ENCODE data around the gene CPS1.
A peak's percentile ranks its signal among the peaks of the same experiment; 100 is the strongest.

The CPS1 gene

DNA sequence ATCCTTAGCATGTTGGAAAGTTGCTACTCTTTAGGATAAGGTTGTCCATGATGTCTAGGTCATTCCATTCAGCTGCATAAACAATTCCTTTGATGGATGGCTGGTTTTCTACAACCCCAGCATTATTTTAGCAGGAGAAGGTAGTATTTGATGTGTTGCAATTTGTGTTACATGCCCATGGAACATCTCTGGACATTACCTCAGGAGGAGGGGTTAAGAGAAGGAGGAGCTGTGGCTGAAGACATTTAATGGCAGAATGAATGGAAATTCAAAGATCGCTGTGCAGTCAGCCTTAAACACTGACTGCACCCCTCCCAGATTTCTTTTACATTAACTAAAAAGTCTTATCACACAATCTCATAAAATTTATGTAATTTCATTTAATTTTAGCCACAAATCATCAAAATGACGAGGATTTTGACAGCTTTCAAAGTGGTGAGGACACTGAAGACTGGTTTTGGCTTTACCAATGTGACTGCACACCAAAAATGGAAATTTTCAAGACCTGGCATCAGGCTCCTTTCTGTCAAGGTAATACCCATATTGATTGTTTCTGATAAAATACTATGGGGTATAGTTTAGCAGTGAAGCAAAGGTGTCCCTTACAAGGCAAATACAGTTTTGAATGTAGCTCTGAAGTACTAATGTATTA lies at the start of gene CPS1:
Gene CPS1 (plus strand): TSS at position 271 of the 652 bp plus-strand sequence. CDS start 135 bp downstream, at position 406.
- Mint-ChIP-seq H3K36me3 (ENCODE audit: low read depth) (no peaks in the 10 kb centered on the region), H3K27ac (peak within 1 kb of the TSS; percentile 87 to 92 (median 92)), H3K4me3 (peak within 1 kb of the TSS in 2 of 3 experiments; percentile 9 to 16), H3K9me3 (no peaks in the 10 kb centered on the region), H3K27me3 (ENCODE audit: low read depth) (peaks cover 3% of the 10 kb centered on the region), H3K4me1 (peaks cover 15% of the 10 kb centered on the region)
- TF ChIP-seq, protein P1, sequence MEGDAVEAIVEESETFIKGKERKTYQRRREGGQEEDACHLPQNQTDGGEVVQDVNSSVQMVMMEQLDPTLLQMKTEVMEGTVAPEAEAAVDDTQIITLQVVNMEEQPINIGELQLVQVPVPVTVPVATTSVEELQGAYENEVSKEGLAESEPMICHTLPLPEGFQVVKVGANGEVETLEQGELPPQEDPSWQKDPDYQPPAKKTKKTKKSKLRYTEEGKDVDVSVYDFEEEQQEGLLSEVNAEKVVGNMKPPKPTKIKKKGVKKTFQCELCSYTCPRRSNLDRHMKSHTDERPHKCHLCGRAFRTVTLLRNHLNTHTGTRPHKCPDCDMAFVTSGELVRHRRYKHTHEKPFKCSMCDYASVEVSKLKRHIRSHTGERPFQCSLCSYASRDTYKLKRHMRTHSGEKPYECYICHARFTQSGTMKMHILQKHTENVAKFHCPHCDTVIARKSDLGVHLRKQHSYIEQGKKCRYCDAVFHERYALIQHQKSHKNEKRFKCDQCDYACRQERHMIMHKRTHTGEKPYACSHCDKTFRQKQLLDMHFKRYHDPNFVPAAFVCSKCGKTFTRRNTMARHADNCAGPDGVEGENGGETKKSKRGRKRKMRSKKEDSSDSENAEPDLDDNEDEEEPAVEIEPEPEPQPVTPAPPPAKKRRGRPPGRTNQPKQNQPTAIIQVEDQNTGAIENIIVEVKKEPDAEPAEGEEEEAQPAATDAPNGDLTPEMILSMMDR (IDR thresholded peaks at IDR 0.05; ENCODE audit: unreplicated experiment in 3 of 3), result no peak

DNA sequence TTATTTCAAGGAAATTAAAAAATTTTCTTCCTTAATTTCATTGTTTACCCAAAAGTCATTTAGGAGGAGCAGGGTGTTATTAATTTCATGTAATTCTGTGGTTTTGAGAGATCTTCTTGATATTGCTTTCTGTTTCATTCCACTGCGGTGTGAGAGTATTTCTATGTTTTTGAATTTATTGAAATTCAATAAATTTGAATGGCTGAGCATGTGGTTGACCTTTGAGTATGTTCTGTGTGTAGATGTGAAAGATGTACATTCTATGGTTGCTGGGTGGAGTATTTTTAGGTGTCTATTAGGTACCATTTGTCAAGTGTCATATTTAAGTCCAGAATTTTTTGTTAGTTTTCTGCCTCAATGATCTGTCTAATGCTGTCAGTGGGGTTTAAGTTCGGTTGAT lies 40.5 kb upstream of the CPS1 start:
- H3K27me3 Mint-ChIP-seq (ENCODE audit: low read depth), result no peaks in the 10 kb centered on the region

DNA sequence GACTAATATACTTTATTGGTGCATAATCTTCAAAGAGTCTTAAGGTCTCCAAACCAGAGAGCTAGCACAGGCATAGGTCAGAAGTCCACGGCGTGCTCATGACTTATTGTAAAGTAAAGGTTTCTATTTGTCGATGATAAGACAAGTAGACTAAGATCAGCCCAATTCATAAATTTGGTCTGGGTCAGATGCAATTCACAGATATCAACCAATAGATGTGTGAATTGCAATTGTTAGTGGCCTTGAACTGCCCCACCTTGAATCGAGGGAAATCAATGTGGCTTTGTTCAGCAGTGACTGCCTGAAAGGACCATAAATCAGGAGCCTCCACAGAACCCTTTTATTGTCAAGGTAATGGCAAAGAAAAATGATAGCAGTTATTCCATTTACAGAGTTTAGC lies 39.1 kb upstream of the CPS1 start:
- H3K4me1 Mint-ChIP-seq, result no peaks in the 10 kb centered on the region
- TF ChIP-seq, protein P1 (IDR thresholded peaks at IDR 0.05; ENCODE audit: unreplicated experiment in 3 of 3), result no peak
- peaks cover 4% of the 10 kb centered on the region for H3K36me3 Mint-ChIP-seq (ENCODE audit: low read depth)
- no peaks in the 10 kb centered on the region for H3K27me3 Mint-ChIP-seq (ENCODE audit: low read depth)
- H3K27ac Mint-ChIP-seq, result no peak overlapping the region
- H3K9me3 Mint-ChIP-seq, result peaks cover 31% of the 10 kb centered on the region
- no peak overlapping the region for H3K4me3 Mint-ChIP-seq

More for the DNA sequence above, 40.5 kb upstream of the CPS1 start:
- Mint-ChIP-seq H3K27ac (no peak overlapping the region), H3K4me3 (no peak overlapping the region), H3K36me3 (ENCODE audit: low read depth) (peaks cover 4% of the 10 kb centered on the region), H3K4me1 (no peaks in the 10 kb centered on the region), H3K9me3 (peaks cover 34% of the 10 kb centered on the region)
- TF ChIP-seq, protein P1 (IDR thresholded peaks at IDR 0.05; ENCODE audit: unreplicated experiment in 3 of 3), result no peak

DNA sequence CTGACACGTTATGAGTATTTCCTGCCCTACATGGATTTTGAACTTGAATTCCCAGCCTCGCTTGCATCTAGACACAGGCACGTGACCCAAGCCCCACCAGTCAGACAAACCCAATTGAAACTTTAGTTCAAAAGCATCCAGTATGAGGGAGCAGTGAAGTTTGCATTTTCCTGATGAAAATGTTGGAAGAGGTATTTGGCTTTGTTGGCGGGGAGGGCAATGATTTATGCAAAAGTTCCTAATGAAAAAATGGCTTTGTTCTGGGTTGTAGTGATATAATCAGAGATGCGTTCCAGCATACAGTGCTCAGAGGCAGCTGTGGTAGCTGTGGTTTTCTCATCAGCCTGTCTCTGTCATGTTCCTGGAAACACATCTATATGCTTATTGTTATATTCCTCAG lies 36.8 kb upstream of the CPS1 start:
- Mint-ChIP-seq H3K4me3 (no peak overlapping the region), H3K9me3 (peaks cover 20% of the 10 kb centered on the region), H3K27me3 (ENCODE audit: low read depth) (no peaks in the 10 kb centered on the region), H3K4me1 (no peaks in the 10 kb centered on the region), H3K36me3 (ENCODE audit: low read depth) (peaks cover 8% of the 10 kb centered on the region), H3K27ac (no peak overlapping the region)
- TF ChIP-seq, protein P1 (IDR thresholded peaks at IDR 0.05; ENCODE audit: unreplicated experiment in 3 of 3), result no peak

DNA sequence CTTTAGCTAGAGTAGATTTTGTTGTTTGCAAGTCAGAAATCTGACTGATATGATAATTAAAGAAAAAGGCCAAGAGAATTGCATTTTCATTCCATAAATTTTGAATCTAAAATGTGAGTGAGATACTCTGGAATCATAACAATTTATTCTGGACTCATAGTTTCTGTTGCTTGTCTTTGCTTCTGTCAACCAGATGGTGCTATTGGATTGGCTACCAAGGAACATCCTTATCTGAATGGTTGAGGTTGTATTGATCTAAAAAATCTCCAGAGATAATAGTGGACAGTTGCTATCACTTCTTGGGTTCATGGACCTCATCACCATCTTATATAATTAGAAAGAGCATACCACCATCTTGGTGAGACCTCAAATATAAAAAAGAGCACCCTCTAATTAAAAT lies 34.0 kb upstream of the CPS1 start:
- peaks cover 15% of the 10 kb centered on the region for H3K36me3 Mint-ChIP-seq (ENCODE audit: low read depth)
- H3K4me1 Mint-ChIP-seq, result no peaks in the 10 kb centered on the region
- TF ChIP-seq, protein P1 (IDR thresholded peaks at IDR 0.05; ENCODE audit: unreplicated experiment in 3 of 3), result no peak
- no peaks in the 10 kb centered on the region for H3K27me3 Mint-ChIP-seq (ENCODE audit: low read depth)
- peaks cover 2% of the 10 kb centered on the region for H3K9me3 Mint-ChIP-seq
- no peak overlapping the region for H3K27ac Mint-ChIP-seq
- no peak overlapping the region for H3K4me3 Mint-ChIP-seq
